Measurements from ENCODE around the gene SEC24A.

SEC24A gene

DNA sequence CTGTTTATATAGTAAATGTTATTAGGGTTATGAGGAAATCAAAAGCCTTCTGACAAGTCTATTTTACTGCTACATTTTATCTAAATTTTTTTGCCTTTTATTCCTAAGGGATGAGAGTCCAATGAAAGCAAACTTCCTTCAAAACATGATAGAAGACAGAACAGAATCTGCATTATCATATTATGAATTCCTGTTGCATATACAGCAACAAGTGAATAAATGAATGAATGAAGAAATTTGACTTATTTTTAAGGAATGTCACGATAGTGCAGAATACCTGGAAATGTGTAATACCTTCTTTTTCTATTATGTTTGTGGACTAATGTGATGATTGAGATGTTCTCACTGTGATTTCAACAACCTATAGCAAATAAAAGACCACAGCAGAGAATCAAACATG is 76.3 kb downstream of the SEC24A start:
- H3K27me3 ChIP-seq (ENCODE audit: low read length): no peaks in the 10 kb centered on the region
- H3K9ac ChIP-seq (ENCODE audit: low read length): no peak overlapping the region
- no peak overlapping the region for H2AFZ ChIP-seq (ENCODE audit: low read depth, low read length, severe bottlenecking)
- no peaks in the 10 kb centered on the region for H3K79me2 ChIP-seq (ENCODE audit: insufficient read depth, low read length)
- H3K9me3 ChIP-seq (ENCODE audit: insufficient read depth, low read length): no peaks in the 10 kb centered on the region
- no peak overlapping the region for H3K27ac ChIP-seq (ENCODE audit: low read depth, low read length)
- no peak for TF ChIP-seq EZH2phosphoT487 (conservative IDR thresholded peaks at IDR 0.05; ENCODE audit: low read length)
- TF ChIP-seq, protein P1, sequence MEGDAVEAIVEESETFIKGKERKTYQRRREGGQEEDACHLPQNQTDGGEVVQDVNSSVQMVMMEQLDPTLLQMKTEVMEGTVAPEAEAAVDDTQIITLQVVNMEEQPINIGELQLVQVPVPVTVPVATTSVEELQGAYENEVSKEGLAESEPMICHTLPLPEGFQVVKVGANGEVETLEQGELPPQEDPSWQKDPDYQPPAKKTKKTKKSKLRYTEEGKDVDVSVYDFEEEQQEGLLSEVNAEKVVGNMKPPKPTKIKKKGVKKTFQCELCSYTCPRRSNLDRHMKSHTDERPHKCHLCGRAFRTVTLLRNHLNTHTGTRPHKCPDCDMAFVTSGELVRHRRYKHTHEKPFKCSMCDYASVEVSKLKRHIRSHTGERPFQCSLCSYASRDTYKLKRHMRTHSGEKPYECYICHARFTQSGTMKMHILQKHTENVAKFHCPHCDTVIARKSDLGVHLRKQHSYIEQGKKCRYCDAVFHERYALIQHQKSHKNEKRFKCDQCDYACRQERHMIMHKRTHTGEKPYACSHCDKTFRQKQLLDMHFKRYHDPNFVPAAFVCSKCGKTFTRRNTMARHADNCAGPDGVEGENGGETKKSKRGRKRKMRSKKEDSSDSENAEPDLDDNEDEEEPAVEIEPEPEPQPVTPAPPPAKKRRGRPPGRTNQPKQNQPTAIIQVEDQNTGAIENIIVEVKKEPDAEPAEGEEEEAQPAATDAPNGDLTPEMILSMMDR (IDR thresholded peaks at IDR 0.05; ENCODE audit: insufficient read depth, low read length, poor library complexity, severe bottlenecking): no peak
- no peaks in the 10 kb centered on the region for H4K20me1 ChIP-seq (ENCODE audit: low read depth, low read length)
- H3K36me3 ChIP-seq (ENCODE audit: low read length): peaks cover 3% of the 10 kb centered on the region; the same call in 1 of the 2 replicates
- no peaks in the 10 kb centered on the region for H3K9me2 ChIP-seq (replicated peaks; ENCODE audit: insufficient read depth, low read length)
- peaks cover 12% of the 10 kb centered on the region; the same call in 1 of the 2 replicates for H3F3A ChIP-seq (ENCODE audit: insufficient read depth)
- no peak overlapping the region for H3K4me2 ChIP-seq (ENCODE audit: low read depth, low read length, poor library complexity, severe bottlenecking)
- H3K4me3 ChIP-seq (ENCODE audit: insufficient read depth, low read length, poor library complexity, severe bottlenecking): no peak overlapping the region

DNA sequence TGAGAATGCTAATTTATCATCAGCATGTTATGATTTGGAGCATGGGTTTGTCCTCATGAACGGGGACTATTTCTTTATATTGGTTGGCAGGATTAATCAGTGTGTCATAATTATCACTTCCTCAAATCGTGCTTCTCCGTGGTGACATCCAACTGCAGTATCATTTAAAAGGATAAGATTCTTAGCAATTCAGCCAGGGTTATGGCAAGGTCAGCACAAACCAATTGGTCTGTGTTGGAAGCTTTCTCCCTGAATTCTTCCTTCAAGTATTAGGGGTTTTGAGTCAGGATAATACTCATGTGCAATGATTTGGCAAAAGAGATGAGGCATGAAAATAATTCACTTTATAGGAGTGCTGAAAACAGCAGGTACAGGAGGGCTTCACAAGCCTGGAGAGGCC is 84.2 kb downstream of the SEC24A start:
- Histone ChIP-seq H3K36me3 (ENCODE audit: low read length) (no peaks in the 10 kb centered on the region), H2AFZ (ENCODE audit: low read depth, low read length, severe bottlenecking) (no peak overlapping the region), H3K9ac (ENCODE audit: low read length) (no peak overlapping the region), H3K9me2 (replicated peaks; ENCODE audit: insufficient read depth, low read length) (no peaks in the 10 kb centered on the region), H3K9me3 (ENCODE audit: insufficient read depth, low read length) (no peaks in the 10 kb centered on the region), H3K79me2 (ENCODE audit: insufficient read depth, low read length) (no peaks in the 10 kb centered on the region), H3F3A (ENCODE audit: insufficient read depth) (peaks cover 29% of the 10 kb centered on the region), H3K27me3 (ENCODE audit: low read length) (no peaks in the 10 kb centered on the region), H3K4me2 (ENCODE audit: low read depth, low read length, poor library complexity, severe bottlenecking) (no peak overlapping the region), H3K4me3 (ENCODE audit: insufficient read depth, low read length, poor library complexity, severe bottlenecking) (no peak overlapping the region), H4K20me1 (ENCODE audit: low read depth, low read length) (no peaks in the 10 kb centered on the region), H3K27ac (ENCODE audit: low read depth, low read length) (no peak overlapping the region)
- TF ChIP-seq, protein P1 (IDR thresholded peaks at IDR 0.05; ENCODE audit: insufficient read depth, low read length, poor library complexity, severe bottlenecking): no peak
- TF ChIP-seq EZH2phosphoT487 (conservative IDR thresholded peaks at IDR 0.05; ENCODE audit: low read length): no peak

DNA sequence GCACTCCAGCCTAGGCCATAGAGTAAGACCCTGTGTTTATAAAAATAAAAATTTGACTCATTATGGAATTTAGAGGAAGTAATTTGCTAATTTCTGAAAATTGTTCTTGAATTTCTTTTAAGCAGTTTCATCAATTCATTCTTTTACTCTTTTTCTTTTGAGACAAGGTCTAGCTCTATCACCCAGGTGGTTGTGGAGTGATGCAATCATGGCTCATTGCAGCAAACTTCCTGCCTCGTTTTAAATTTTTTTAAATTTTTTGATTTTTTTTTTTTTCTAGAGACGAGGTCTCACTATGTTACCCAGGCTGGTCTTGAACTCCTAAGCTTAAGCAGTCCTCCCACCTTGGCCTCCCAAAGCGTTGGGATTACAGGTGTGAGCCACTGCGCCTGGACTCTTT is 86.7 kb downstream of the SEC24A start:
- peak overlapping the region; percentile 89 for H2AFZ ChIP-seq (ENCODE audit: low read depth, low read length, severe bottlenecking)
- 0 out of 2 replicates have a peak, but pooled peaks cover 6% of the 10 kb centered on the region for H4K20me1 ChIP-seq (ENCODE audit: low read depth, low read length)
- H3K9me3 ChIP-seq (ENCODE audit: insufficient read depth, low read length): no peaks in the 10 kb centered on the region

DNA sequence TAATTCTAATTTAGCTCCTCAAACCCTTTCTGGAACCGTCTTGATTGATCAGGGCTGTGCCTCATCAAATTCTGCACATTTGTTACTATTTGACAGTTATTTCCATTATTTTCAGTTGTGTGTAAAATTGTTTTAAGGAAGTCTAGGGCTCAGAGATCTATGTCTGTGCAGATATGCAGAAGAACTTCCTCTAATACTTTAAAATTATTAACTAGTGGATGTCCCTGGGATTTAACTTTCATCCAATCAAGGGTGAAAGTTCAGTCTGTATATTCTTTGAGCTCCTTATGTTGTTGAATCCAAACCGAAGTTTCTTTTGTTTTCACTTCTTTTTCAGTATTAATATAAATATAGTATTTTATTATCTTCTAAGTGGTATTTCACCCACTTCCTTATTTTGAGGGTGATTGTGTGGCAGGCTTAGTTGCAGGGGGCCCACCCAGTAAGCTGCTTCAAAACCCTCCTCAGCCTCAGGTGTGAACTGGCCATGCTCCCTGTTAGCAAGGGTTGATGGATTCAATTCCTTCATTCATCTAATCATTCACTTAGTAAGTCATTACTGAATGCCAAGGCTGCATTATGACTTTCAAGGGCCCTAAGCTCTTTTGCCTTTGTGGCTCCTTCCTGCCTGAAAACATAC is 87.7 kb downstream of the SEC24A start:
- Histone ChIP-seq H3K9me2 (replicated peaks; ENCODE audit: insufficient read depth, low read length) (no peaks in the 10 kb centered on the region), H4K20me1 (ENCODE audit: low read depth, low read length) (0 out of 2 replicates have a peak, but pooled peaks cover 7% of the 10 kb centered on the region), H3F3A (ENCODE audit: insufficient read depth) (peaks cover 24% of the 10 kb centered on the region), H2AFZ (ENCODE audit: low read depth, low read length, severe bottlenecking) (peak overlapping the region; percentile 89), H3K4me3 (ENCODE audit: insufficient read depth, low read length, poor library complexity, severe bottlenecking) (no peak overlapping the region), H3K9ac (ENCODE audit: low read length) (0 out of 2 replicates have a peak overlapping the region, but pooled peaks have one; percentile 3), H3K27ac (ENCODE audit: low read depth, low read length) (peak overlapping the region; percentile 84), H3K9me3 (ENCODE audit: insufficient read depth, low read length) (no peaks in the 10 kb centered on the region), H3K36me3 (ENCODE audit: low read length) (no peaks in the 10 kb centered on the region), H3K79me2 (ENCODE audit: insufficient read depth, low read length) (peaks cover 29% of the 10 kb centered on the region), H3K27me3 (ENCODE audit: low read length) (no peaks in the 10 kb centered on the region), H3K4me2 (ENCODE audit: low read depth, low read length, poor library complexity, severe bottlenecking) (peak overlapping the region; percentile 48)
- TF ChIP-seq, protein P1 (IDR thresholded peaks at IDR 0.05; ENCODE audit: insufficient read depth, low read length, poor library complexity, severe bottlenecking): no peak
- no peak for TF ChIP-seq EZH2phosphoT487 (conservative IDR thresholded peaks at IDR 0.05; ENCODE audit: low read length)

More for the DNA sequence above, 86.7 kb downstream of the SEC24A start:
- Histone ChIP-seq H3K4me2 (ENCODE audit: low read depth, low read length, poor library complexity, severe bottlenecking) (no peak overlapping the region), H3K27ac (ENCODE audit: low read depth, low read length) (peak overlapping the region; percentile 84; the same call in 1 of the 2 replicates), H3F3A (ENCODE audit: insufficient read depth) (peaks cover 25% of the 10 kb centered on the region), H3K79me2 (ENCODE audit: insufficient read depth, low read length) (peaks cover 18% of the 10 kb centered on the region), H3K36me3 (ENCODE audit: low read length) (no peaks in the 10 kb centered on the region), H3K27me3 (ENCODE audit: low read length) (no peaks in the 10 kb centered on the region), H3K4me3 (ENCODE audit: insufficient read depth, low read length, poor library complexity, severe bottlenecking) (no peak overlapping the region), H3K9ac (ENCODE audit: low read length) (no peak overlapping the region), H3K9me2 (replicated peaks; ENCODE audit: insufficient read depth, low read length) (no peaks in the 10 kb centered on the region)
- no peak for TF ChIP-seq EZH2phosphoT487 (conservative IDR thresholded peaks at IDR 0.05; ENCODE audit: low read length)

Measured in SU-DHL-6 (cell line).